HepG2 (cell line): ENCODE data around the gene SLC25A1. TPM values are rescaled to one million over a fixed set of nuclear protein-coding genes. Genes with fewer than 3 reads are reported as not detected.
"Not testable (repeated sequence)": the region's sequence is repeated elsewhere in the genome, so short reads cannot be mapped to it uniquely, and the experiment has no call there.

Experiments
- ATAC-seq: fragments of 200-7000 bp; cut with Tn5 transposase; 3 replicates; pipeline ENCODE4 v1.9.1; 2020; ENCODE audit warnings: mild to moderate bottlenecking, moderate library complexity
- BruUV-seq: library from RNA; stranded (reverse); fragments of 400-500 nt; replicated peaks from 2 replicates; lab custom pipeline; 2021; lab: Mats Ljungman, UMichigan
- CTCF ChIA-PET: fragments of 300-600 bp; formaldehyde crosslinking; extraction: SDS; loops from one replicate; lab custom pipeline; 2021; ENCODE audit warnings: low total read pairs, inconsistent platforms, low intra/inter-chr PET ratio; lab: Yijun Ruan, JAX
- POLR2A ChIA-PET: fragments of 350-600 bp; sonication (Branson Sonifier 250); formaldehyde crosslinking; loops from one replicate; lab custom pipeline; 2020; ENCODE audit warnings: antibody characterized with exemption, inconsistent platforms; lab: Yijun Ruan, JAX
- DNase-seq: peaks from one replicate; pipeline ENCODE4 v3.0.0-alpha.2; 2015; ENCODE audit warnings: low spot score
- FAIRE-seq: peaks from 3 replicates; lab custom pipeline; 2011; peaks lifted over from hg19 to GRCh38; lab: Jason Lieb, UNC
- H2AFZ ChIP-seq: one replicate; pipeline ENCODE4 v1.6.1; 2011; ENCODE audit warnings: low read length, inconsistent platforms
- H3K27ac ChIP-seq: fragments of 300-600 bp; 3 replicates; pipeline ENCODE4 v1.8.0; 2011; ENCODE audit warnings: mixed run types, mild to moderate bottlenecking, mixed read lengths, low read length, inconsistent platforms; ENCODE audit not compliant: insufficient read depth; ENCODE audit errors: extremely low read length
- H3K27me3 ChIP-seq, 2 experiments: fragments of 200-600 bp in 1 of 2; 2 replicates in 1 of 2; 3 replicates in 1 of 2; pipeline versions ENCODE4 v1.6.0 to v1.8.0; 2011; ENCODE audit warnings: low read length in 2 of 2, mild to moderate bottlenecking in 2 of 2, moderate library complexity in 2 of 2, inconsistent platforms in 1 of 2; ENCODE audit not compliant: insufficient read depth in 2 of 2, control insufficient read depth in 1 of 2
- H3K36me3 ChIP-seq, 2 experiments: fragments of 200-600 bp in 1 of 2; replicated peaks in 1 of 2; 2 replicates in 1 of 2; 3 replicates in 1 of 2; pipeline versions ENCODE4 v1.5.1 to v1.8.0; 2011; ENCODE audit warnings: low read length in 2 of 2, inconsistent platforms in 1 of 2; ENCODE audit not compliant: insufficient read depth in 2 of 2, control insufficient read depth in 1 of 2
- H3K4me1 ChIP-seq: 2 replicates; pipeline ENCODE4 v1.5.1; 2012; ENCODE audit warnings: low read length, inconsistent platforms; ENCODE audit not compliant: insufficient read depth
- H3K4me2 ChIP-seq: 2 replicates; pipeline ENCODE4 v1.6.0; 2011; ENCODE audit warnings: low read depth, low read length, inconsistent platforms
- H3K4me3 ChIP-seq, 3 experiments: fragments of 200-600 bp in 1 of 3; sonication (generic), shearing (Covaris generic) in 1 of 3; replicated peaks in 1 of 3; 2 replicates each; pipeline ENCODE4 v1.5.1; 2011 to 2016; ENCODE audit warnings: low read length in 3 of 3, inconsistent platforms in 2 of 3, low read depth in 2 of 3, mild to moderate bottlenecking in 2 of 3, control low read depth in 1 of 3, mixed read lengths in 1 of 3; ENCODE audit not compliant: insufficient read depth in 1 of 3
- H3K79me2 ChIP-seq: one replicate; pipeline ENCODE4 v1.6.1; 2011; ENCODE audit warnings: low read length, inconsistent platforms; ENCODE audit not compliant: insufficient read depth
- H3K9ac ChIP-seq: 2 replicates; pipeline ENCODE4 v1.6.0; 2011; ENCODE audit warnings: mild to moderate bottlenecking, low read depth, low read length, inconsistent platforms; ENCODE audit not compliant: insufficient read depth
- H3K9me3 ChIP-seq: 2 replicates; pipeline ENCODE4 v1.5.1; 2012; ENCODE audit warnings: mild to moderate bottlenecking, low read length
- H4K20me1 ChIP-seq: 2 replicates; pipeline ENCODE4 v1.6.0; 2011; ENCODE audit warnings: inconsistent platforms, mild to moderate bottlenecking, low read length, moderate library complexity; ENCODE audit not compliant: insufficient read depth
- EP300 ChIP-seq, 3 experiments: sonication (generic) in 1 of 3; formaldehyde crosslinking in 1 of 3; IDR thresholded peaks; 2 replicates each; pipeline versions ENCODE4 v1.5.1 to v1.6.1; 2011 to 2020; ENCODE audit warnings: low read depth in 2 of 3, low read length in 2 of 3, borderline replicate concordance in 1 of 3, improper control_type of control experiment in 1 of 3, mild to moderate bottlenecking in 1 of 3, missing genetic modification reagents in 1 of 3, moderate library complexity in 1 of 3
- KLF6 ChIP-seq: IDR thresholded peaks from 2 replicates; pipeline ENCODE4 v1.8.0; 2016; ENCODE audit warnings: missing biosample characterization, missing genetic modification reagents
- NFATC3 ChIP-seq: sonication (generic); formaldehyde crosslinking; IDR thresholded peaks from 2 replicates; pipeline ENCODE4 v1.5.1; 2020; ENCODE audit warnings: mild to moderate bottlenecking, missing genetic modification reagents
- ZNF160 ChIP-seq: sonication (generic); formaldehyde crosslinking; IDR thresholded peaks from 2 replicates; pipeline ENCODE4 v1.8.0; 2022; ENCODE audit warnings: mild to moderate bottlenecking, inconsistent platforms, missing genetic modification reagents
- ZNF407 ChIP-seq: sonication (generic); formaldehyde crosslinking; IDR thresholded peaks from one replicate; pipeline ENCODE4 v1.5.1; 2020; ENCODE audit warnings: mild to moderate bottlenecking, missing genetic modification reagents; ENCODE audit errors: not compliant biosample characterization
- ZSCAN9 ChIP-seq: IDR thresholded peaks from 2 replicates; pipeline ENCODE4 v1.6.1; 2016; ENCODE audit warnings: borderline replicate concordance
- WGBS: methylation state at CpG from one replicate; pipeline ENCODE4 v1.1.6; 2017; ENCODE audit warnings: low lambda C conversion rate; 5-methylcytosine and 5-hydroxymethylcytosine counted together
- in situ Hi-C: cut with HindIII; loops from 2 replicates; pipeline ENCODE4 v1.10.0; 2017; ENCODE audit warnings: low pct_unique_long_range_greater_than_20kb; ENCODE audit not compliant: extremely low pct_ligation_motif_present
- intact Hi-C: fragments of 100-400 bp; cut with micrococcal nuclease; formaldehyde crosslinking; loops from one replicate; pipeline ENCODE4 v1.10.0; 2022; ENCODE audit not compliant: unreplicated experiment
- polyA plus RNA-seq, 8 experiments: library from polyadenylated mRNA; depleted of rRNA in 3 of 8; stranded (reverse) in 7 of 8; unstranded in 1 of 8; fragments of >200 nt; fragmentation: Illumina TruSeq in 4 of 8; extraction: Trizol in 4 of 8; gene quantifications; 2 replicates each; pipeline versions ENCODE4 v1.2.1 to v1.2.3, GENCODE V29; 2011 to 2016; ENCODE audit warnings: low read depth in 4 of 8, missing spikeins in 1 of 8, mixed read lengths in 1 of 8; ENCODE audit not compliant: insufficient read depth in 1 of 8
- total RNA-seq, 5 experiments: library from RNA; depleted of rRNA; stranded (reverse); fragments of >200 nt; fragmentation: Illumina TruSeq; extraction: Trizol; gene quantifications; 2 replicates each; pipeline ENCODE4 v1.2.3, GENCODE V29; 2016; ENCODE audit warnings: low read depth in 1 of 5

Gene SLC25A1
- total and polyA plus RNA-seq, 2 of the 13 experiments (the other 11 are each of a cell fraction or from before 2014, with no cell fraction given): 49.4 to 161 TPM

DNA sequence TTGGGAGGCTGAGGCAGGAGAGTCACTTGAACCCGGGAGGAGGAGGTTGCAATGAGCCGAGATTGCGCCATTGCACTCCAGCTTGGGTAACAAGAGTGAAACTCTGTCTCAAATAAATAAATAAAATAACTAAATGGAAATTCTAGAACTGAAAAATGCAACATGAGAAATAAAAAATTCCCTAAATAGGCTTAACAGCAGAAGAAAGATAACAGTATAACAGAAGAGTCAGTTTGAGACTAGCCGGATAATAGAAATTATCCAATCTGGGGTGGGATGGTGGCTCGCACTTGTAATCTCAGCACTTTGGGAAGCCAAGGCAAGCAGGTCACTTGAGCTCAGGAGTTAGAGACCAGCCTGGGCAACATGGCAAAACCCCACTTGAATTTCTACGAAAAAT lies 14.1 kb downstream of the SLC25A1 start:
- TF ChIP-seq ZNF160 (CRISPR knock-in tag) (peak; percentile 81; the same call in 1 of the 2 replicates), KLF6 (CRISPR knock-in tag) (no peak), EP300 (IDR thresholded peaks at IDR 0.05; ENCODE audit: low read depth in 2 of 2, low read length in 2 of 2) (no peak), EP300 (CRISPR knock-in tag; IDR thresholded peaks at IDR 0.05; ENCODE audit: borderline replicate concordance) (no peak), ZNF407 (no peak), NFATC3 (CRISPR knock-in tag) (no peak), ZSCAN9 (CRISPR knock-in tag) (no peak)
- TF ChIP-seq, all 625 proteins: peak for 1
- Histone ChIP-seq H3K27me3 (peaks cover 5 to 41% of the 10 kb centered on the region in 2 experiments), H4K20me1 (no peaks in the 10 kb centered on the region), H3K79me2 (no peaks in the 10 kb centered on the region), H3K4me1 (peaks cover 13% of the 10 kb centered on the region), H2AFZ (no peak overlapping the region), H3K4me3 (no peak overlapping the region), H3K9ac (no peak overlapping the region), H3K9me3 (no peaks in the 10 kb centered on the region), H3K36me3 (no peaks in the 10 kb centered on the region), H3K4me2 (no peak overlapping the region), H3K27ac (no peak overlapping the region)
- ATAC-seq (no peak), FAIRE-seq (no peak), DNase-seq (no peak)
- in situ Hi-C loops (no loop called here), intact Hi-C loops (no loop called here)
- ChIA-PET POLR2A (no interaction called here), CTCF (no interaction called here)
- WGBS: 37% methylated on average over 6 of the region's 6 CpGs
- BruUV-seq: no TSS peak

- intact Hi-C loops, H2AFZ ChIP-seq, in situ Hi-C loops, CTCF ChIA-PET, BruUV-seq, DNase-seq, H3K9ac ChIP-seq, H3K36me3 ChIP-seq, H3K27ac ChIP-seq, FAIRE-seq, POLR2A ChIA-PET, H3K9me3 ChIP-seq, H3K4me1 ChIP-seq, H3K4me3 ChIP-seq, ATAC-seq, H3K79me2 ChIP-seq, H4K20me1 ChIP-seq, H3K4me2 ChIP-seq: not testable (repeated sequence)
- H3K27me3 ChIP-seq: peaks cover 0 to 18% of the 10 kb centered on the region in 2 experiments; a peak in 3 of 5 replicates
- WGBS: 44% methylated on average over 11 of the region's 11 CpGs
Observed at GRCh38 chr22:19158649-19159048, 19.9 kb downstream of the SLC25A1 start.
